ENCODE data around the gene FGG.

DNA sequence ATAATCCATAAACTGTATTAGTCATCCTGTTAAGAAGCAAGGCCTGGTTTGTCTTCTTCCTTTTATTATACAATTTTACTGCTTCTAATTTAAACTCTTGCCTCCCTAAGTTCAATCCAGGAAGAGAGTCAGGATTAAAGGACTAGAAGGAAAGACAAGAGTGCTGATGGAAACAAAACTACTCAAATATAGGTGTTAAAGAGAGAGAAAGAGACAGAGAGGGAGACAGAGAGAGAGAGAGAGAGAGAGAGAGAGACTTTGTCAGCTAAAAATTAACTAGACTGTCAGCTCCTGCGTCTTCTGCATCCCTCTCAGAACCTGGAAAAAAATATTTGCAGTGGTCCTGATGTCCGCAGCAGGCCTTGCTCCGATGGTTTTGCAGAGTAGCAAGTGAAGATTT lies 13.5 kb upstream of the FGG start:
- TF ChIP-seq, protein P1, sequence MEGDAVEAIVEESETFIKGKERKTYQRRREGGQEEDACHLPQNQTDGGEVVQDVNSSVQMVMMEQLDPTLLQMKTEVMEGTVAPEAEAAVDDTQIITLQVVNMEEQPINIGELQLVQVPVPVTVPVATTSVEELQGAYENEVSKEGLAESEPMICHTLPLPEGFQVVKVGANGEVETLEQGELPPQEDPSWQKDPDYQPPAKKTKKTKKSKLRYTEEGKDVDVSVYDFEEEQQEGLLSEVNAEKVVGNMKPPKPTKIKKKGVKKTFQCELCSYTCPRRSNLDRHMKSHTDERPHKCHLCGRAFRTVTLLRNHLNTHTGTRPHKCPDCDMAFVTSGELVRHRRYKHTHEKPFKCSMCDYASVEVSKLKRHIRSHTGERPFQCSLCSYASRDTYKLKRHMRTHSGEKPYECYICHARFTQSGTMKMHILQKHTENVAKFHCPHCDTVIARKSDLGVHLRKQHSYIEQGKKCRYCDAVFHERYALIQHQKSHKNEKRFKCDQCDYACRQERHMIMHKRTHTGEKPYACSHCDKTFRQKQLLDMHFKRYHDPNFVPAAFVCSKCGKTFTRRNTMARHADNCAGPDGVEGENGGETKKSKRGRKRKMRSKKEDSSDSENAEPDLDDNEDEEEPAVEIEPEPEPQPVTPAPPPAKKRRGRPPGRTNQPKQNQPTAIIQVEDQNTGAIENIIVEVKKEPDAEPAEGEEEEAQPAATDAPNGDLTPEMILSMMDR (IDR thresholded peaks at IDR 0.05; ENCODE audit: low read depth, low read length): no peak
- TF ChIP-seq POLR2A (IDR thresholded peaks at IDR 0.05; ENCODE audit: extremely low read depth, insufficient read length): no peak
- no peak for TF ChIP-seq MYC (IDR thresholded peaks at IDR 0.05; ENCODE audit: low read depth, low read length)

Measured in NB4 (cell line).